ENCODE data around the gene RILPL1.
"Not testable (repeated sequence)": the region's sequence is repeated elsewhere in the genome, so short reads cannot be mapped to it uniquely, and the experiment has no call there.

Gene RILPL1

GRCh38 chr12:123529686-123530085 lies 3.8 kb downstream of the RILPL1 start:
- DNase-seq (ENCODE audit: low spot score), result no peak

- no peak for DNase-seq (ENCODE audit: low spot score)
Measured at GRCh38 chr12:123528858-123529257, 4.7 kb downstream of the RILPL1 start.

- no peak for DNase-seq (ENCODE audit: low spot score)
Measured at GRCh38 chr12:123526542-123527080, 6.9 kb downstream of the RILPL1 start.

GRCh38 chr12:123524378-123524777 lies 9.1 kb downstream of the RILPL1 start:
- DNase-seq (ENCODE audit: low spot score), result no peak

GRCh38 chr12:123523518-123523917 lies 10.0 kb downstream of the RILPL1 start:
- DNase-seq (ENCODE audit: low spot score), result no peak

GRCh38 chr12:123522164-123522563 lies 11.4 kb downstream of the RILPL1 start:
- no peak for DNase-seq (ENCODE audit: low spot score)

- no peak for DNase-seq (ENCODE audit: low spot score)
Measured at GRCh38 chr12:123520567-123521474, 12.7 kb downstream of the RILPL1 start.

- no peak for DNase-seq (ENCODE audit: low spot score)
Measured at GRCh38 chr12:123519141-123520001, 14.1 kb downstream of the RILPL1 start.

- DNase-seq (ENCODE audit: low spot score), result no peak
Measured at GRCh38 chr12:123516216-123516780, 17.2 kb downstream of the RILPL1 start.

- DNase-seq (ENCODE audit: low spot score), result not testable (repeated sequence)
Measured at GRCh38 chr12:123514582-123515221, 18.8 kb downstream of the RILPL1 start.

GRCh38 chr12:123513805-123514204 lies 19.7 kb downstream of the RILPL1 start:
- DNase-seq (ENCODE audit: low spot score), result no peak

- no peak for DNase-seq (ENCODE audit: low spot score)
Measured at GRCh38 chr12:123512838-123513665, 20.5 kb downstream of the RILPL1 start.

GRCh38 chr12:123506843-123507236 lies 26.7 kb downstream of the RILPL1 start:
- no peak for DNase-seq (ENCODE audit: low spot score)

GRCh38 chr12:123506059-123506842 lies 27.3 kb downstream of the RILPL1 start:
- DNase-seq (ENCODE audit: low spot score), result no peak

GRCh38 chr12:123502163-123502704 lies 31.3 kb downstream of the RILPL1 start:
- DNase-seq (ENCODE audit: low spot score), result no peak

GRCh38 chr12:123499332-123499731 lies 34.2 kb downstream of the RILPL1 start:
- no peak for DNase-seq (ENCODE audit: low spot score)

GRCh38 chr12:123498126-123498825 lies 35.2 kb downstream of the RILPL1 start:
- DNase-seq (ENCODE audit: low spot score), result no peak

GRCh38 chr12:123497065-123497464 lies 36.5 kb downstream of the RILPL1 start:
- DNase-seq (ENCODE audit: low spot score), result no peak

Measured in SW480 (cell line).